GM19438 (cell line): Measurements from ENCODE around the gene TEX54.
A peak's percentile ranks its signal among the peaks of the same experiment; 100 is the strongest.
"Not testable (repeated sequence)": the region's sequence is repeated elsewhere in the genome, so short reads cannot be mapped to it uniquely, and the experiment has no call there.

Source experiments
- ATAC-seq: cut with Tn5 transposase; IDR thresholded peaks from one replicate; pipeline ENCODE4 v1.9.1; 2021; ENCODE audit warnings: low read depth; ENCODE audit not compliant: unreplicated experiment

Gene TEX54

GRCh38 chr11:62855571-62856332 lies 23.1 kb upstream of the TEX54 start:
- peak; percentile 73 for ATAC-seq

DNA sequence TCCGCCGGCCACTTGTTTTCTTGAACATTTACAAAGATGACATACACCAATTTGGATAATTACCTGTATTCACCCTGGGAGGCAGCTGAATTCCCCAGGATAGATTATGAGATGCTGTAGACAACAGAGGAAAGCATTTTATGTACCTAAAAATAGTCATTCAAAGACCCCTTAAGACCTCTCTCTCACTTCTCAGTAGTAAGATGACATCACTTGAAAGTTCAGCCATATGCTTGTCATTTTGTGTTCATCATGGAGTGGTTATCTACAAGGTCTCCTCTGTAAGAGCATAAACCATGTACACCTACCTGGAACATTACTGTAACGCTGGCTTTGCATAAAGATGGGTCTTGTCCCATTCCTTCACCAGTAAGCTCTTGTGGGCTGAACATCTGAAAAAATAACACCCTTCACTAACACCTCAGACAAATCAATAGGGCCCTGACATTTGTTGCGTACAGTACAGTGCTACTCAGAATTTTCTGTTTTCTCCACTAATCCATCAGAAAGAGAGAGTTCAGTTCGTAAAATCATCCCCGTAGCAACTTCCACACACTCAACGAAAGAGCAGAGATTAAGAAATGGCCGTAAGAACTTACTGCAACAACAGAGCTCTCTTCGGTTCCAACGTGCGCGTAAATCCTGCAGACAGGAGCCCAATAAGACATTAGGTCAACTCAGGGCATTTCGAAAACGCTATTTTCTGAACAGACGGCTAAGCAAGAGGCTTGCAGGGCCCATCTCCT lies 22.4 kb upstream of the TEX54 start:
- no peak for ATAC-seq

- no peak for ATAC-seq
Measured at GRCh38 chr11:62854013-62854824, 21.6 kb upstream of the TEX54 start.

DNA sequence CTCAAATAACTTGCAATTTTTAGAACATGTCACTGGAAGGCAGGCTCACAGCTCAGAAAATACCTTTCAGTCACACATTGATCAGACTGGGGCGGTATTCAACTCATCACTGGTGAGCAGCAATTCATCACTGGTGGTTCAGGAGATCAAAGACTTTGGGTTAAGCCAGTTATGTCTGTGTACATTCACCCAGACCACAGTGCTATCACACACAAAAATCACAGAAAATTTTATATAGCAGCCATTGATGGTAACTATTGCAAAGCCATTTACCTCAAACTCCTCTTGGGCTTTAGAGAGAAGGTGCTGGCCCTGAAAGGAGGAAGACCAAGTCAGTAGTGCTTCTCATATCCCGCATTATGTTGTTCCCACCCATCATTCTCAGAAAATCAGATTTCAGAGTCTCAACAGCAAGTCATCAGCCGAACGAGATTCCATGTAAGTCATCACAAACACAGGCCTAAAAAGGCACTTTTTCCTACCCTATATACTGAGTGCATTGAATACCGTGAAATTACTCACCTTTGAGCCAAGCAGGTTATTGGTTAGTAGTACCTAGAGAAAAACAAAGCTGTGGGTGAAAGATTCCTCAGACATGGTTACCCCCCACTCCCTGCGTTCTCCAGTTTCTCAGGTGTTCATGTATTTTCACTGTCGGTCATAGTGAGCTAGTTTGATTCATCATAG lies 20.8 kb upstream of the TEX54 start:
- ATAC-seq = no peak

DNA sequence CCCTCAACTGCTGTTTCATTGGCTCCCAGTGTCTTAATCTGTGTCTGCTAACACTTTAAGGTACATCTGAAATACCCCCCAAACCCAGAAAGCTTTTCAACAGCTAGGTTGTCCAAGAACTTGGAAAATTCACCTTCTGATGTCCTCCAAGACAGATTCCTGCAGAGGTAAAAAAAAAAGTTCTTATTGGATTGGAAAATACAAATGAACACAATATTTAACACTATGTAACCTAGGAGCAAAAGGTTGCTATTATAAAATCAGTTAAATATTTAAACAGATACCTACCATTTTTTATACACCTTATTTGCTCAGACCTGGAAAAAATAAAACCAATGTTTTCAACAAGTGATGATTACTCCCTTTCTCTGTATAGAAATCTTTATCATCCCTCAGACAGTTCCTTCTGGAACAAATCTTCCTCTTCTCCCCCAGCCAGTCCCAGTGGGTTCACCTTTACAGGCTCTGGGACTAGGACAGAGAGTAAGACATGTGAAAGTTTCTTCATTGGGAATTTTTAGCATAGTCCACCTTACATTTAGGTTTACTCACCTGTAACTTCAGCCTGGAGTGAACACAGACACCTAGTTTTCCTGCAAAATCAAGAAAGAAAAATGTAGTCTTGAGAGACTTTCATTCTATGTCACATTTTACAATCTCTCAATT lies 20.0 kb upstream of the TEX54 start:
- no peak for ATAC-seq

- ATAC-seq = no peak
Measured at GRCh38 chr11:62851807-62852522, 19.3 kb upstream of the TEX54 start.

GRCh38 chr11:62850911-62851806 lies 18.5 kb upstream of the TEX54 start:
- ATAC-seq = no peak

DNA sequence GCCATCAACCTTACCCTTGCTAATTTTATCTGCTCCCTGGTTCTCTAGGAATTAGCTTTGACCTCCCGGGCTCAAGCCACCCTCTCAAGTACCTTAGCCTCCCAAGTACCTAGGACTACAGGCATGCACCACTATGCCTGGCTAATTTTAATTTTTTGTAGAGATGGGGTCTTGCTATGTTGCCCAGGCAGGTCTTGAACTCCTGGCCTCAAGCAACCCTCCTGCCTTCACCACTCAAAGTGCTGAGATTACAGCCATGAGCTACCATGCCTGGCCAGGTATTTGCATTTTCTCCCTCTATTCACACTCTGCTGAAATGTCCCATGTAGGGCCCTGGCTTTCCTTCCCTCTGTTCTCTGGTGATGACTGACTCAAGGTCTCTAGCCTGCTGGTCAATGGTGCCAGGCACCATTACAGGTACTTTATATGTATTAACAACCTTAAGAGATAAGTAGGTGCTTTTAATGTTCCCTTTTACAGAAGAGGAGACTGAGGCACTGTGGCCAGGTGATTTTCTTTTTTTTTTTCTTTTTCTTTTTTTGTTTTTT lies 15.2 kb upstream of the TEX54 start:
- no peak for ATAC-seq

GRCh38 chr11:62846177-62846576 lies 13.5 kb upstream of the TEX54 start:
- no peak for ATAC-seq

DNA sequence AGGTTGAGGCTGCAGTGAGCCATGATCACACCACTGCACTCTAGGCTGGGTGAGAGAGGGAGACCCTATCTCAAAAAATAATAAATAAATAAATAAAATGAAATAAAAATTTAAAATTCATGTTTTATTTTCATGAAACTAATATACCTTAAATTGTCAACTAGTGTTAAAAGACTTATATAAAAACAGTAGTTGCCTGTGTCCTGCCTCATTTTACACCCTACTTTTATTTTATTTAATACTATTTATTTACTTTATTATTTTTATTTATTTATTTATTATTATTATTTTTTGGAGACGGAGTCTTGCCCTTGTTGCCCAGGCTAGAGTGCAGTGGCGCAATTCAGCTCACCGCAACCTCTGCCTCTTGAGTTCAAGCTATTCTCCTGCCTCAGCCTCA lies 11.5 kb upstream of the TEX54 start:
- no peak for ATAC-seq

DNA sequence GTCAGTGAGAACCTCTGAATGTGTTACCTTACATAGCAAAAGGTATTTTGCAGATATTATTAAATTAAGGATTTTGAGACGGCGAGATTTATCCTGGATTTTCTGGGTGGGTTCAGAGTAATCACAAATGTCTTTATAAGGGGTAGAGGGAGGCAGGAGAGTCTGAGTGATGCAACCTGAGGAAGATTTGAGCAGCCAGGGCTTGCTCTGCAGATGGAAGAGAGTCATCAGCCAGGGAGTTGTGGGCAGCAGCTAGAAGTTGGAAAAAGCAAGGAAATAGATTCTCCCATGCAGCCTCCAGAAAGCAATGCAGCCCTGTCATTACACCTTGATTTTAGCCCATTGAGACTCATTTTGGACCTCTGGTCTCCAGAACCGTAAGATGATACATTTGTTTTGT lies 10.8 kb upstream of the TEX54 start:
- ATAC-seq = no peak

GRCh38 chr11:62842891-62843290 lies 10.2 kb upstream of the TEX54 start:
- ATAC-seq = not testable (repeated sequence)

GRCh38 chr11:62842171-62842741 lies 9.6 kb upstream of the TEX54 start:
- no peak for ATAC-seq

DNA sequence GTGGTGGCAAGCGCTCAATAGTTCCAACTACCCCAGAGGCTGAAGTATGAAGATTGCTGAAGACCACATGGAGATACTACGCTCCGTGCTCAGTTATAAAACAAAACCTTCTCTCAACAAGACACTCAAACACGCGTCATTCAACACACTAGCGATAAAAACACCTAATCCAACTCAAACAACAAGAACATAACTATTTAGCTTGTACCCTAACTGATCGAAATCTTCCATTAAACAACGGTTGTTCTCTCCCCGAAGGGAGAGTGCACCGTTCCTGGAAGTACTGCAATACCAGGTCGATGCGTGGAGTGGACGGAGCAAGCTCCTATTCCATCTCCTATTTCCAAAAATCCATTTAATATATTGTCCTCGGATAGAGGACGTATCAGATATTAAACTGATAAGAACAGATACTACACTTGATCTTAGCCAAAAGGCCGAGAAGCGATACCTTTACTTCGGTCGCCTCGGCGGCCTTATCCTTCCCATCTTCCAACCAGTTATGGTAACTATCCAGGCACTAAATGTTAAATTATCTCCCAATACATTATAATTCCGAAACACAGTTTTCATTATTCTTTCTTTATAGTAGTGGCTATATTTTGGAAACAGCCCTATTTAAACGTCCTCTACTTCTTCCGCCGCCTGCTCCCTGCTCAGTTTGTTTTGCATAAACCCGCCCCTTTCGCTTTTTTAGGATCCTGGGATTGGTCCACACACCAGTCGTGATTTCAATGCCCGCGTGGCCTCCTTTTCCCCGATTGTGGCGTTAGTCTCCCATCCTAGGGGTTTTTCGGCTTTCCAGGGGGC lies 8.9 kb upstream of the TEX54 start:
- peak; percentile 48 for ATAC-seq

DNA sequence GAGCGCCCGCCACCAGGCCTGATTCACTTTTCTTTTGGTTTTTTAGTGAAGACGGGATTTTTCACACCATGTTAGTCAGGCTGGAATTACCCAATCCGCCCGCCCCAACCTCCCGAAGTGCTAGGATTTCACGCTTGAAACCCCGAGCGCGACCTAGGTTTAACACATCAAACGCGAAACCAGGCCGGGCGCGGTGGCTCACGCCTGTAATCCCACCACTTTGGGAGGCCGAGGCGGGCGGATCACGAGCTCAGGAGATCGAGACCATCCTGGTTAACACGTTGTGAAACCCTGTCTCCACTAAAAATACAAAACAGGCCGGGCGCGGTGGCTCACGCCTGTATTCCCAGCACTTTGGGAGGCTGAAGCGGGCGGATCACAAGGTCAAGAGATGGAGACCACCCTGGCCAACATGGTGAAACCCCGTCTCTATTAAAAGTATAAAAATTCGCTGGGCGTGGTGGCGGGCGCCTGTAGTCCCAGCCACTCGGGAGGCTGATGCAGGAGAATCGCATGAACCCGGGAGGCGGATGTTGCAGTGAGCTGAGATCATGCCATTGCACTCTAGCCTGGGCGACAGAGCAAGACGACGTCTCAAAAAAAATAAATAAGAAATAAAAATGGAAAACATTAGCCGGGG lies 8.2 kb upstream of the TEX54 start:
- ATAC-seq = not testable (repeated sequence)

DNA sequence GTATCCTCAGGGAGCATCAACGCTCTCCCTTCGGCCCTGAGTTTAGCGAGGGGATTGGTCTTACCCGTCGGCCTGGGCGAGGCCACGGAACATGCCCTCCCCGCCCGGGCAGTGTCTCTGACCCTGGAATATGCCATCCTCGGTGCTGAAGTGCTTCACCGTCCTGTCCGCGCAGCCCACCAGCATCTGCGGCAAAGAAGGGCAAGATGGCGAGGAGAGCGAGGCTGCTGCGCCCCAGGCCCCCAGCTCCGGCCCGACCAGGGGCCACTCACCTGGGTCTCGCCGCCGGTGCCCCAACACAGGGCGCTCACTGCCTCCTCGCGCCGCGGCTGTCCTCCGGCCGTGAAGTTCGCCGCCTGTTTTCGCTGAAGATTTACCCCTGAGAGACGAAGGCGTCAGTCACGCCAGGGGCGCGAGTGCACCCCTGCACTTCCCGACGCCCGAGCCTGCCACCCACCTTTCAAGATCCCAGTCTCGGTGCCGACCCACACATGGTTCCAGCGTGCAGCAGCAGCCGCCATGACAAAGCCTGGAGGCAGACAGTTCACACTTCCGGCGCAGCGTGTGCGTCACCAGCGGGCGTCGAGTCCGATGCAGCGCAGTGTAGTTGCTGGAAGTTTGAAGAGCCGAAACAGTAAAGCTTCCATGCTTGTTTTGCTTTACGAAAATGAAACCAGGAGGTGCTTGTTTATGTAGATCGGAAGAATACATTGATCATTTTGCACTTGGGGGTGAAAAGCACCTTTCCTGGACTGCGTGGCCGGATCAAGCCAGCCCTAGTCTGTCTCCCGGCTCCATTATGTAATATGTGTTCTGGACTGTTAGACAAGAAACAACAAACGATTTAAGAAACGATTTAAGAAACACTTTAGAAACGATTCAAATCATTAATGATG lies 6.7 kb upstream of the TEX54 start, which contains the start of gene WDR74:
WDR74 (minus strand) TSS at position 541 of the 896 bp plus-strand sequence; CDS start at position 521, 20 bp downstream.
- peak; percentile 47 for ATAC-seq
